Measurements from ENCODE around the gene MRPL10. TPM values are rescaled to one million over a fixed set of nuclear protein-coding genes. Genes with fewer than 3 reads are reported as not detected.

MRPL10 gene
- total and polyA plus RNA-seq, 2 experiments from 2014 or later = 50.2 to 74.7 TPM

- H3K36me3 Mint-ChIP-seq (ENCODE audit: low read depth) = no peaks in the 10 kb centered on the region
- Histone ChIP-seq H3K4me3 (no peak overlapping the region), H4K20me1 (replicated peaks; ENCODE audit: insufficient read depth) (no peaks in the 10 kb centered on the region; the same call in 1 of the 2 replicates), H3F3A (replicated peaks; ENCODE audit: low read depth) (peaks cover 13% of the 10 kb centered on the region; the same call in 1 of the 2 replicates), H3K4me1 (ENCODE audit: insufficient read depth) (peaks cover 28% of the 10 kb centered on the region), H3K27ac (ENCODE audit: low read depth) (no peak overlapping the region), H3K79me2 (replicated peaks; ENCODE audit: insufficient read depth) (no peaks in the 10 kb centered on the region), H3K9me2 (ENCODE audit: insufficient read depth) (peaks cover 4% of the 10 kb centered on the region; the same call in 1 of the 2 replicates), H3K4me2 (no peak overlapping the region), H2AFZ (no peak overlapping the region), H3K36me3 (ENCODE audit: insufficient read depth) (no peaks in the 10 kb centered on the region), H3K27me3 (ENCODE audit: insufficient read depth) (peaks cover 72% of the 10 kb centered on the region)
- TF ChIP-seq EZH2 (IDR thresholded peaks at IDR 0.05; ENCODE audit: low read depth, unreplicated experiment) (no peak), STAT1 (IDR thresholded peaks at IDR 0.05; ENCODE audit: unreplicated experiment) (no peak), CREB1 (CRISPR knock-in tag; IDR thresholded peaks at IDR 0.05; ENCODE audit: low read depth) (no peak), REST (IDR thresholded peaks at IDR 0.05; ENCODE audit: unreplicated experiment) (no peak), ZNF462 (CRISPR knock-in tag; IDR thresholded peaks at IDR 0.05) (no peak), CTCF (conservative IDR thresholded peaks at IDR 0.05; ENCODE audit: low read depth in 2 of 2) (no peak), ETS1 (IDR thresholded peaks at IDR 0.05) (no peak), JUNB (IDR thresholded peaks at IDR 0.05; ENCODE audit: unreplicated experiment) (no peak), ZNF114 (CRISPR knock-in tag; IDR thresholded peaks at IDR 0.05) (no peak), EZH2phosphoT487 (IDR thresholded peaks at IDR 0.05; ENCODE audit: unreplicated experiment) (no peak), POLR2AphosphoS5 (IDR thresholded peaks at IDR 0.05; ENCODE audit: low read depth) (no peak), ZNF331 (CRISPR knock-in tag; IDR thresholded peaks at IDR 0.05; ENCODE audit: low read depth) (no peak), NANOG (IDR thresholded peaks at IDR 0.05; ENCODE audit: borderline replicate concordance) (no peak)
- H3K4me3 Mint-ChIP-seq = no peak overlapping the region
- H3K4me1 Mint-ChIP-seq = peaks cover 48% of the 10 kb centered on the region
- no peak overlapping the region for H3K27ac Mint-ChIP-seq
- H3K9me3 Mint-ChIP-seq = no peaks in the 10 kb centered on the region
- DNase-seq (ENCODE audit: low spot score) (no peak), ATAC-seq (no peak)
- H3K27me3 Mint-ChIP-seq (ENCODE audit: insufficient read depth, low read depth, poor library complexity) = peaks cover 55% of the 10 kb centered on the region
These were observed 25.5 kb upstream of the MRPL10 start for GRCh38 chr17:47856830-47857229.

All from GM23338 (cell line).